Measurements from ENCODE around the gene AKAP6.
"Not testable (repeated sequence)": the region's sequence is repeated elsewhere in the genome, so short reads cannot be mapped to it uniquely, and the experiment has no call there.

AKAP6 gene

GRCh38 chr14:32785585-32785984 lies 456.5 kb downstream of the AKAP6 start:
- DNase-seq, result no peak

- no peak for DNase-seq
These were observed 457.8 kb downstream of the AKAP6 start for GRCh38 chr14:32786886-32787285.

- not testable (repeated sequence) for DNase-seq
These were observed 463.9 kb downstream of the AKAP6 start for GRCh38 chr14:32793033-32793432.

- no peak for DNase-seq
These were observed 471.2 kb downstream of the AKAP6 start for GRCh38 chr14:32800320-32800719.

- no peak for DNase-seq
These were observed 473.2 kb downstream of the AKAP6 start for GRCh38 chr14:32802295-32802694.

- DNase-seq, result no peak
These were observed 476.9 kb downstream of the AKAP6 start for GRCh38 chr14:32805979-32806378.

GRCh38 chr14:32808644-32809043 lies 479.5 kb downstream of the AKAP6 start:
- DNase-seq, result no peak

GRCh38 chr14:32809255-32809654 lies 480.2 kb downstream of the AKAP6 start:
- no peak for DNase-seq

- no peak for DNase-seq
These were observed 484.3 kb downstream of the AKAP6 start for GRCh38 chr14:32813401-32813800.

GRCh38 chr14:32814721-32815120 lies 485.6 kb downstream of the AKAP6 start:
- no peak for DNase-seq

GRCh38 chr14:32816588-32816987 lies 487.5 kb downstream of the AKAP6 start:
- no peak for DNase-seq

GRCh38 chr14:32817780-32818179 lies 488.7 kb downstream of the AKAP6 start:
- DNase-seq, result no peak

- no peak for DNase-seq
These were observed 489.5 kb downstream of the AKAP6 start for GRCh38 chr14:32818581-32818980.

- DNase-seq, result no peak
These were observed 491.1 kb downstream of the AKAP6 start for GRCh38 chr14:32820181-32820580.

- DNase-seq, result no peak
These were observed 491.6 kb downstream of the AKAP6 start for GRCh38 chr14:32820682-32821081.

GRCh38 chr14:32821964-32822653 lies 493.0 kb downstream of the AKAP6 start:
- DNase-seq, result no peak

- DNase-seq, result no peak
These were observed 494.6 kb downstream of the AKAP6 start for GRCh38 chr14:32823706-32824105.

GRCh38 chr14:32824195-32824594 lies 495.1 kb downstream of the AKAP6 start:
- no peak for DNase-seq

- DNase-seq, result no peak
These were observed 496.0 kb downstream of the AKAP6 start for GRCh38 chr14:32825058-32825457.

- DNase-seq, result no peak
These were observed 497.4 kb downstream of the AKAP6 start for GRCh38 chr14:32826404-32827082.

- DNase-seq, result no peak
These were observed 498.4 kb downstream of the AKAP6 start for GRCh38 chr14:32827514-32827913.

GRCh38 chr14:32835924-32836323 lies 506.8 kb downstream of the AKAP6 start:
- no peak for DNase-seq

- DNase-seq, result no peak
These were observed 512.6 kb downstream of the AKAP6 start for GRCh38 chr14:32841698-32842097.

GRCh38 chr14:32846821-32847365 lies 517.8 kb downstream of the AKAP6 start:
- no peak for DNase-seq

Measured in activated naive CD4-positive, alpha-beta T cell treated with Interleukin-2 at 50 U/mL for 16 hours (primary cell).